HCT116 (cell line): ENCODE results near the gene ZFP1. TPM values are rescaled to one million over a fixed set of nuclear protein-coding genes. Genes with fewer than 3 reads are reported as not detected.

Experiments used
- ATAC-seq: fragments of 200-7000 bp; cut with Tn5 transposase; 2 replicates; pipeline ENCODE4 v1.9.1; 2020; ENCODE audit warnings: mild to moderate bottlenecking, moderate library complexity
- BruUV-seq: library from RNA; stranded (reverse); fragments of 400-500 nt; replicated peaks from 2 replicates; lab custom pipeline; 2021; lab: Mats Ljungman, UMichigan
- CTCF ChIA-PET: fragments of 300-600 bp; sonication (Branson Sonifier 250); formaldehyde crosslinking; loops from one replicate; lab custom pipeline; 2021; ENCODE audit warnings: antibody characterized with exemption; lab: Charles Lee
- POLR2A ChIA-PET: fragments of 300-600, 350-600 bp; sonication (Branson Sonifier 250); formaldehyde crosslinking; loops from one replicate; lab custom pipeline; 2021; ENCODE audit warnings: antibody characterized with exemption; lab: Charles Lee
- RAD21 ChIA-PET, 2 experiments: fragments of 300-600 bp; sonication (Branson Sonifier 250); formaldehyde crosslinking; loops; one replicate each; lab custom pipeline; 2023; ENCODE audit warnings: low total read pairs in 2 of 2; ENCODE audit not compliant: uncharacterized antibody in 2 of 2, unreplicated experiment in 2 of 2, low non-redundant PET in 1 of 2; lab: Charles Lee
- DNase-seq: peaks from one replicate; pipeline ENCODE4 v3.0.0-alpha.2; 2010; ENCODE audit warnings: low read depth, low spot score
- H2AFZ ChIP-seq: fragments of 200-600 bp; shearing (Covaris generic), sonication (generic); 2 replicates; pipeline ENCODE4 v1.6.1; 2017; ENCODE audit warnings: low read depth, mixed run types, mixed read lengths, antibody characterized with exemption, low read length; ENCODE audit not compliant: poor library complexity, severe bottlenecking
- H3K27ac ChIP-seq: 2 replicates; pipeline ENCODE4 v1.5.1; 2012; ENCODE audit warnings: low read depth, low read length
- H3K27me3 ChIP-seq: fragments of 200-600 bp; sonication (generic); 2 replicates; pipeline ENCODE4 v1.6.1; 2016; ENCODE audit warnings: mixed run types, low read length, mixed read lengths; ENCODE audit not compliant: insufficient read depth
- H3K36me3 ChIP-seq, 2 experiments: fragments of 200-500 bp in 1 of 2; fragments of 200-600 bp in 1 of 2; sonication (Bioruptor generic) in 1 of 2; sonication (generic) in 1 of 2; 2 replicates each; pipeline versions ENCODE4 v1.5.1 to v1.6.1; 2014 to 2016; ENCODE audit warnings: low read length in 2 of 2, inconsistent platforms in 1 of 2, mixed read lengths in 1 of 2, mixed run types in 1 of 2; ENCODE audit not compliant: insufficient read depth in 2 of 2, control insufficient read depth in 1 of 2
- H3K4me1 ChIP-seq, 2 experiments: fragments of 200-600 bp in 1 of 2; sonication (generic) in 1 of 2; 2 replicates each; pipeline versions ENCODE4 v1.5.1 to v1.6.1; 2012 to 2017; ENCODE audit warnings: low read length in 2 of 2, inconsistent platforms in 1 of 2, mild to moderate bottlenecking in 1 of 2, mixed read lengths in 1 of 2, mixed run types in 1 of 2, moderate library complexity in 1 of 2; ENCODE audit not compliant: insufficient read depth in 2 of 2, control insufficient read depth in 1 of 2
- H3K4me2 ChIP-seq: fragments of 200-600 bp; sonication (generic); 2 replicates; pipeline ENCODE4 v1.6.1; 2017; ENCODE audit warnings: mixed run types, low read length, mixed read lengths
- H3K4me3 ChIP-seq, 2 experiments: fragments of 200-600 bp in 1 of 2; sonication (generic) in 1 of 2; replicated peaks in 1 of 2; 2 replicates each; pipeline ENCODE4 v1.5.1; 2011 to 2016; ENCODE audit warnings: low read length in 2 of 2, control low read depth in 1 of 2, low read depth in 1 of 2, mild to moderate bottlenecking in 1 of 2, mixed read lengths in 1 of 2, mixed run types in 1 of 2
- H3K79me2 ChIP-seq: fragments of 200-600 bp; sonication (generic); 2 replicates; pipeline ENCODE4 v1.6.1; 2017; ENCODE audit warnings: mild to moderate bottlenecking, mixed run types, low read length, moderate library complexity, mixed read lengths; ENCODE audit not compliant: insufficient read depth
- H3K9ac ChIP-seq: fragments of 200-600 bp; sonication (generic); 2 replicates; pipeline ENCODE4 v1.6.1; 2016; ENCODE audit warnings: low read length, mixed read lengths
- H3K9me2 ChIP-seq: fragments of 200-600 bp; sonication (generic), shearing (Covaris generic); 2 replicates; pipeline ENCODE4 v1.6.1; 2017; ENCODE audit warnings: mixed run types, mild to moderate bottlenecking, moderate library complexity; ENCODE audit not compliant: insufficient read depth
- H3K9me3 ChIP-seq, 2 experiments: fragments of 200-500 bp in 1 of 2; fragments of 200-600 bp in 1 of 2; sonication (Bioruptor generic) in 1 of 2; sonication (generic) in 1 of 2; 2 replicates each; pipeline ENCODE4 v1.6.1; 2014 to 2017; ENCODE audit warnings: low read length in 2 of 2, mixed read lengths in 2 of 2, inconsistent platforms in 1 of 2, low read depth in 1 of 2, mild to moderate bottlenecking in 1 of 2, mixed run types in 1 of 2, moderate library complexity in 1 of 2; ENCODE audit not compliant: control insufficient read depth in 1 of 2, insufficient read depth in 1 of 2
- H4K20me1 ChIP-seq: fragments of 200-600 bp; sonication (generic), shearing (Covaris generic); 2 replicates; pipeline ENCODE4 v1.6.1; 2017; ENCODE audit warnings: mixed run types, mild to moderate bottlenecking, moderate library complexity; ENCODE audit not compliant: insufficient read depth
- ATF3 ChIP-seq: IDR thresholded peaks from 2 replicates; pipeline ENCODE4 v1.6.1; 2012
- CBX3 ChIP-seq: IDR thresholded peaks from 2 replicates; pipeline ENCODE4 v1.6.1; 2012; ENCODE audit warnings: low read depth
- CEBPB ChIP-seq: IDR thresholded peaks from 2 replicates; pipeline ENCODE4 v1.6.1; 2012; ENCODE audit warnings: low read depth
- CTCF ChIP-seq, 3 experiments: fragments of 200-600 bp in 1 of 3; sonication (generic) in 1 of 3; IDR thresholded peaks in 2 of 3; conservative IDR thresholded peaks in 1 of 3; 2 replicates each; pipeline ENCODE4 v1.5.1; 2012 to 2017; ENCODE audit warnings: low read depth in 2 of 3, low read length in 2 of 3, antibody characterized with exemption in 1 of 3, borderline replicate concordance in 1 of 3, control low read depth in 1 of 3, mild to moderate bottlenecking in 1 of 3, mixed read lengths in 1 of 3, mixed run types in 1 of 3, moderate library complexity in 1 of 3; ENCODE audit not compliant: insufficient read depth in 1 of 3
- EGR1 ChIP-seq: IDR thresholded peaks from 2 replicates; pipeline ENCODE4 v1.6.1; 2012; ENCODE audit warnings: low read depth
- ELF1 ChIP-seq: IDR thresholded peaks from 2 replicates; pipeline ENCODE4 v1.6.1; 2012; ENCODE audit warnings: low read depth, borderline replicate concordance
- EZH2 ChIP-seq: fragments of 200-600 bp; sonication (generic); IDR thresholded peaks from 2 replicates; pipeline ENCODE4 v1.6.1; 2017; ENCODE audit warnings: antibody characterized with exemption, mixed run types
- JUND ChIP-seq: IDR thresholded peaks from 2 replicates; pipeline ENCODE4 v1.6.1; 2012
- MAX ChIP-seq: IDR thresholded peaks from 2 replicates; pipeline ENCODE4 v1.6.1; 2012
- POLR2A ChIP-seq: IDR thresholded peaks from 2 replicates; pipeline ENCODE4 v1.7.0; 2011; ENCODE audit warnings: borderline replicate concordance; ENCODE audit not compliant: insufficient read depth, insufficient read length; ENCODE audit errors: extremely low read depth
- POLR2AphosphoS5 ChIP-seq: IDR thresholded peaks from 2 replicates; pipeline ENCODE4 v1.6.1; 2011; ENCODE audit warnings: mild to moderate bottlenecking, low read depth, low read length, moderate library complexity
- REST ChIP-seq: IDR thresholded peaks from 2 replicates; pipeline ENCODE4 v1.6.1; 2012; ENCODE audit warnings: low read depth
- SIN3A ChIP-seq: IDR thresholded peaks from 2 replicates; pipeline ENCODE4 v1.6.1; 2012; ENCODE audit warnings: low read depth
- SP1 ChIP-seq: IDR thresholded peaks from 2 replicates; pipeline ENCODE4 v1.6.1; 2012; ENCODE audit warnings: low read depth
- SRF ChIP-seq: IDR thresholded peaks from 2 replicates; pipeline ENCODE4 v1.6.1; 2012; ENCODE audit warnings: low read depth
- TCF7L2 ChIP-seq: IDR thresholded peaks from 2 replicates; pipeline ENCODE4 v1.7.0; 2011; ENCODE audit warnings: borderline replicate concordance, inconsistent platforms; ENCODE audit not compliant: insufficient read depth, insufficient read length; ENCODE audit errors: extremely low read depth
- ZFX ChIP-seq: fragments of 450-650 bp; IDR thresholded peaks from 2 replicates; pipeline ENCODE4 v1.6.1; 2017
- intact Hi-C: fragments of 100-400 bp; cut with micrococcal nuclease; formaldehyde crosslinking; loops from 2 replicates; pipeline ENCODE4 v1.10.0; 2022
- total RNA-seq: library from RNA; stranded (reverse); gene quantifications from one replicate; pipeline ENCODE4 v1.2.1, GENCODE V29; 2021; ENCODE audit not compliant: unreplicated experiment

Gene ZFP1
- total RNA-seq, 1 experiment from 2014 or later, result 12.8 TPM

- Histone ChIP-seq H3K4me2 (peak overlapping the region; percentile 29), H3K4me1 (peaks cover 36 to 43% of the 10 kb centered on the region in 2 experiments), H3K27ac (peak overlapping the region; percentile 32; the same call in 1 of the 2 replicates), H3K9ac (no peak overlapping the region), H3K4me3 (no peak overlapping the region), H3K79me2 (peaks cover 3% of the 10 kb centered on the region; the same call in 1 of the 2 replicates), H4K20me1 (no peaks in the 10 kb centered on the region), H3K9me3 (no peaks in the 10 kb centered on the region), H2AFZ (no peak overlapping the region), H3K27me3 (no peaks in the 10 kb centered on the region), H3K36me3 (no peaks in the 10 kb centered on the region), H3K9me2 (no peaks in the 10 kb centered on the region)
- CTCF ChIA-PET, result interaction anchor here (1.3 kb wide), 1 partner anchor 9 kb away, joined by 4 read pairs; no protein-coding TSS in a partner anchor
- RAD21 ChIA-PET, result no interaction called here
- POLR2A ChIA-PET, result no interaction called here
- DNase-seq (no peak), ATAC-seq (peak; percentile 15; the same call in 1 of the 2 replicates)
- no TSS peak for BruUV-seq
- no peak for TF ChIP-seq TCF7L2
- TF ChIP-seq CBX3, result no peak
- TF ChIP-seq POLR2A, result no peak
- no peak for TF ChIP-seq JUND
- TF ChIP-seq ELF1, result no peak
- TF ChIP-seq ATF3, result no peak
- TF ChIP-seq SP1, result no peak
- TF ChIP-seq MAX, result no peak
- TF ChIP-seq SIN3A, result no peak
- no peak for TF ChIP-seq ZFX
- TF ChIP-seq CEBPB, result no peak
- TF ChIP-seq POLR2AphosphoS5, result no peak
- no peak for TF ChIP-seq REST
- TF ChIP-seq EGR1, result no peak
- TF ChIP-seq SRF, result no peak
- no peak for TF ChIP-seq CTCF (IDR thresholded peaks at IDR 0.05 in 2 of 3, conservative IDR thresholded peaks at IDR 0.05 in 1 of 3; ENCODE audit: borderline replicate concordance in 1 of 3, insufficient read depth in 1 of 3, low read depth in 2 of 3, low read length in 2 of 3)
- no peak for TF ChIP-seq EZH2
- intact Hi-C loops, result no loop called here
Observed at GRCh38 chr16:75099738-75100602, 48.4 kb upstream of the ZFP1 start.
